IPS-11a (cell line): ENCODE measurements around the gene FUZ.
"Not testable (repeated sequence)": the region's sequence is repeated elsewhere in the genome, so short reads cannot be mapped to it uniquely, and the experiment has no call there.

Experiments used
- H3K4me3 ChIP-seq: one replicate; pipeline ENCODE4 v1.5.1; 2013; ENCODE audit warnings: low read depth, low read length, control low read depth

The FUZ gene

DNA sequence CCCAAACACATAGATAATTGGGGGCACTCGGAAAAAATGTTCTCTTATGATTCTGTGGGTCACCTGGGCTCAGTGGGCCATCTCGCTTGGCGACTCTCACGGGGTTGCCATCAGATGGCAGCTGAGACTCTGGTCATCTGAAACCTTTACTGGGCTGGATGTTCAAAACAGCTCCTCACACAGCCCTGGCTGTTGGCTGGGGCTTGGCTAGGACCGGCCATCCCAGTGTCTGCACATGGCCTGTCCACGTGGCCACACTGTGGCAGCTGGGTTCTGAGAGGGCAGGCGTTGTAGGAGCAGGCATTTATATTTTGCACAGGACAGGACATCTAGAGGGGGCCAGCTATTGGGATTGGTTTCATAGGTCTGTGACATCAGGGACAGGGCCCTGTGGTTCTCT, 20.5 kb upstream of the FUZ start:
- H3K4me3 ChIP-seq, result no peak overlapping the region

GRCh38 chr19:49832556-49832955, 19.5 kb upstream of the FUZ start:
- H3K4me3 ChIP-seq, result no peak overlapping the region

- H3K4me3 ChIP-seq, result no peak overlapping the region
These were observed 18.5 kb upstream of the FUZ start for GRCh38 chr19:49831592-49831991.

DNA sequence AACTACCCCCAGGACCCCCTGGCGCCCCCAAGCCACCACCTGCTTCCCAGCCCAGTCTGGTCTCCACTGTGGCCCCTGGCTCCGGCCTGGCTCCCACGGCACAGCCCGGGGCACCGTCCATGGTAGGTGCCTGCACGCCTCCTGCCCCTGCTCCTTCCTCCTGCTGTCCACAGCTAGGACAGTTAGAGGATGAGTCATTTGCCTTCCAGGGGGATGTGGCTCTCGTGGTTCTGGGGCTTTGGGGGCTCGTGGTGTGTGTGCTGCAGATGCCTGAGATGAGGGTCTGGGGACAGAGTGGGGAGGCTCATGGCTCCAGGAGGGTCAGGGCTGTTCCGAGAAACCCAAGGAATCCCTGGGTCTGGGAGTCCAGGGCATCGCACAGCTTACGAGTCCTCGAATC, 17.7 kb upstream of the FUZ start:
- no peak overlapping the region for H3K4me3 ChIP-seq

DNA sequence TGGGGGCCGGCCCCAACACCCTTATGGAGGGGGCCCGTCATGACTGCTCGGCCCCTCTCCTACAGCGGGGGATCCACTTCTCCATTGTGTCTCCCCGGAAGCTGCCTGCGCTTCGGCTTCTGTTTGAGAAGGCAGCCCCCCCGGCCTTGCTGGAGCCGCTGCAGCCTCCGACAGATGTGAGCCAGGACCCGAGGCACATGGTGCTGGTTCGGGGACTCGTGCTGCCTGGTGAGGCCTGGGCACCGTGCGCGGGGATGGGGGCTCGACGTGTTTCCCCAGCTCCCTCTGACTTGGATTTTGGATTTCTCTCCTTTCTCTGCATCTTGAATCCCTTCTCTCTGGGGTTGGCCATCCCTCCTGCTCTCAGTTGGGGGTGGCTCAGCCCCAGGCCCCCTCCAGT, 16.6 kb upstream of the FUZ start:
- H3K4me3 ChIP-seq, result no peak overlapping the region

DNA sequence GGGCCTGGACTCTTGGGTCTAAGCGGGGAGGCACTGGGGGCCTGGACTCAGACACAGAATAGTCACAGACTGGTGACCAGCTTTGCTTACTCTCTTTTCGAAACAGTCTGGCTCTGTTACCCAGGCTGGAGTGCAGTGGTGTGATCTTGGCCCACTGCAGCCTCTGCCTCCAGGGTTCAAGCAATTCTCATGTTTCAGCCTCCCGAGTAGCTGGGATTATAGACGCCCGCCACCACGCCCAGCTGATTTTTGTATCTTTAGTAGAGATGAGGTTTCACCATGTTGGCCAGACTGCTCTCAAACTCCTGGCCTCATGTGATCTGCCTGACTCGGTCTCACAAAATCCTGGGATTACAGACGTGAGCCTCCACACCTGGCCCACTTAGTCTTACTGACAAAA, 16.1 kb upstream of the FUZ start:
- no peak overlapping the region for H3K4me3 ChIP-seq

GRCh38 chr19:49827034-49827433, 13.9 kb upstream of the FUZ start:
- no peak overlapping the region for H3K4me3 ChIP-seq

GRCh38 chr19:49824662-49825061, 11.6 kb upstream of the FUZ start:
- no peak overlapping the region for H3K4me3 ChIP-seq

DNA sequence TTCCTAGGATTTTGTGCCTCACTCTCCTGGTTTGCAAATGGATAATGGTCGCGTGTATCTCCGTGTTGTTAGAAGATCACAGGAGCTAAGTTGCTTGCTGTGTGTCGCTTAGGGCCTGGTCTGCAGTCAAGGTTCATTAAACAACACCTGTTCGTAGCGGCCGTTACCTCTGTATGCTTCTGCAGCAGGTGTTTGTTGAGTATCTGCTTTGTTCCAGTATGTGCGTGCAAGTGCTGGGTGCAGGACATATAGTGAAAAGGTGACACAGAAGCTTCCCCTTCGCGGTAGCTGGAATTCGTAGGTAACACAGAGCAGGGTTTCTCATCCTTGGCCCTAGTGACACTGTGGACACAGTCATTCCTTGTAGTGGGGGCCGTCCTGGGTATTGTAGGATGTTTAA, 10.4 kb upstream of the FUZ start:
- no peak overlapping the region for H3K4me3 ChIP-seq

DNA sequence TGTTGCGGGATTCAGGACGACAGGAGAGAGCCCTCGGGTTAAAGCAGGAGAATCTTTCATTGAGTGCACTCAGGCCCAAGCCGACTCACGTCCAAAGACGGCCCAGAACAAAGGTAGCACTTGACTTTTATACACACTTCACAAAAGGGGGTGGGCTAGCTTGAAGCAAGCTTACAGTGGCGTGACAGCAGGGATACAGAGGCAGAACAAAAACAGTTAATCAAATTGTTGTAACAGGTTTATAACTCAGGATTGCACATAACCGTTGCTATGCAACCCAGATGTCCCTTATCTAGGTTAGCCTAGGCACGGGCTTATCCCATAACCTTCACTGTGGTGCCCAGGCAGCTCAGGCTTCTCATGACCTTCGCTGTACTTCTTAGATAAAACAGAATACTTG, 7.0 kb upstream of the FUZ start:
- no peak overlapping the region for H3K4me3 ChIP-seq

- H3K4me3 ChIP-seq, result not testable (repeated sequence)
These were observed 6.5 kb upstream of the FUZ start for GRCh38 chr19:49819452-49820115.

GRCh38 chr19:49818649-49819370, 5.7 kb upstream of the FUZ start:
- peak overlapping the region; percentile 95 for H3K4me3 ChIP-seq

DNA sequence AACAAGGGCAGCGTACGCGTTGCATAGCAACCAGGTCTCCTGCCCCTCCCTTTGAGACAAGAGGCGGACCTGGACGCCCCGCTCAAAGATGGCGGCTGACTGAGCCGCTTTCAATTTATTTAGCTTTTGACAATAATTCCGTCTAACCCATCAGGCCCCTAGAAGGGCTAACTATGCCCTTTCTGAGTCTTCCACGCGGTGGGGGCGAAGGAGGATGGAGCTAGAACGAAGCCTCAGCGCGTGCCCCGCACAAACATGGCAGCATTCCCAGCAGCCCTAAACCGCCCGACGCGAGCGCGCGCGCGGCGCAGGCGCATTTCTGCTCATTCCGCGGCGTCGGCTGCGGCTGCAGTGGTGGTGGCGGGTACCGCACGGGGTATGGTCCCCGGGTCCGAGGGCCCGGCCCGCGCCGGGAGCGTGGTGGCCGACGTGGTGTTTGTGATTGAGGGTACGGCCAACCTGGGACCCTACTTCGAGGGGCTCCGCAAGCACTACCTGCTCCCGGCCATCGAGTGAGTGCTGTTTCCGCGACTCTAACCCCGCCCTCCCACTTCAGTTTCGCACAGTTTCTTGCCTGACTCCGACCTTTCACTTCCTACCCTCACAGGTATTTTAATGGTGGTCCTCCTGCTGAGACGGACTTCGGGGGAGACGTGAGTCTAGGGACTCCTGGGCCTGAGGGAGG, 5.0 kb upstream of the FUZ start, which contains the start of gene MED25:
Gene MED25 (plus strand): TSS at position 326 of the 685 bp plus-strand sequence. CDS start 53 bp downstream, at position 379.
- peak within 1 kb of the TSS; percentile 95 for H3K4me3 ChIP-seq

- no peak overlapping the region for H3K4me3 ChIP-seq
These were observed 3.5 kb upstream of the FUZ start for GRCh38 chr19:49816590-49816989.

DNA sequence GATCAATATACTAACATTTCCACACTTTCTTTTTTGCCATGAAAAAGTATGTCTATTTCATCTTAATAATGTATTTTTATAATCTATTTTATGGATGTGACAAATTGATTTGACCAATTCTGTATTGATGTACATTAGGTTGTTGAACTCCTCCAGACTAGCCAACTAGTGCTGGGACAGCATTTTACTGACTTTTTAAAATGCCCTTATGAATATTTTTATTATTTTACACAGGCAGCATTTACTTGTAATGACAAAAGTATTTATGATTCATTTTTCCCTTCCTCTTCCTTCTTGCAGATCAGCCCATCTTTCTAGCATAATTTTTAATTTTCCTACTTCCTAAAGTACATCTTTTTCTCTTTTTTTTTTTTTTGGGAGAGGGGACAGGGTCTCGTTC, 918 bp upstream of the FUZ start:
- H3K4me3 ChIP-seq, result no peak overlapping the region

DNA sequence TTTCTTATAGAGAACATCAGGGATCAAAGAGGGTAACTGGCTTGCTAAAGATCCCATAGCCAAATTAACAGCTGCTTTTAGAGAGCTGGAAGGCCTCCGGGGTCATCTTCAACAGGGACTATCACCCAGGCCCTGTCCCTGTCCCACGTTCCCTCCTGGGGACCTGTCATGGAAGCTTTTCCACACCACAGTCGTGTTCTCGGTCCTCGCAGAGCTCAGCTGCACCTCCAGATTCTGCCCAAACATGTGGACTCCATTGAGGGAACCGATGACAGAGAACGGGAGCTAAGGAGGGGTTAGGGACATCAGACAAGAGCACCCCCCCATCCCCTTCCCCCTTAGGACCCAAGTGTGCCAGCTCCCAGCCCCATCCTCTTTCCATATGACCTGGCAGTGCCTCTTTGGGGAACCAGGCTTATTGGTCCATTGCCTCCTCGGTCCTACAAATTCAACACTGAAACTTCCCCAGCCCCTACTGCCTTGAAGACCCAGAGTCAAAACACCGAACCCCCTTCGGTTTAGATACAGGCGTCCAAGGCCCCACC, 568 bp downstream of the FUZ start:
- peak overlapping the region; percentile 83 for H3K4me3 ChIP-seq

DNA sequence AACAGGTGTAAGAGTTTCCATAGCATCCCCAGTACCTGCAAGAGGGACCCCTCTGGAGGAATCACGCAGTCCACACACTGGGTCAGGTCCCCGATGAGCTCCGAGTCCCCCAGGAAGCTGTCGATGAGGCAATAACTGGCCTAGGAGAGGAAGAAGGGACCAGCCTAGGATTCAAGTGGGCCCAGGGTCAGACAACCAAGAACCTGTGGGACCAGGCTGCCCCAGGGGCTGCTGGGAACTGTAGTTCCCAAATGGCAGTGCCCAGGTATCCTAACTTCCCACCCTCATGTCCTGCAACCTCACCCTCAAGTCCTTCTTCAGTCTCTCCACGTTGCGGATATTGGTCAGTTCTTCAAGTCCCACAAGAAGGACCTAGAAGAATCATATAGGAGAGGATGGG, 1.8 kb downstream of the FUZ start:
- no peak overlapping the region for H3K4me3 ChIP-seq

- H3K4me3 ChIP-seq, result no peak overlapping the region
These were observed 3.1 kb downstream of the FUZ start for GRCh38 chr19:49809941-49810389.

DNA sequence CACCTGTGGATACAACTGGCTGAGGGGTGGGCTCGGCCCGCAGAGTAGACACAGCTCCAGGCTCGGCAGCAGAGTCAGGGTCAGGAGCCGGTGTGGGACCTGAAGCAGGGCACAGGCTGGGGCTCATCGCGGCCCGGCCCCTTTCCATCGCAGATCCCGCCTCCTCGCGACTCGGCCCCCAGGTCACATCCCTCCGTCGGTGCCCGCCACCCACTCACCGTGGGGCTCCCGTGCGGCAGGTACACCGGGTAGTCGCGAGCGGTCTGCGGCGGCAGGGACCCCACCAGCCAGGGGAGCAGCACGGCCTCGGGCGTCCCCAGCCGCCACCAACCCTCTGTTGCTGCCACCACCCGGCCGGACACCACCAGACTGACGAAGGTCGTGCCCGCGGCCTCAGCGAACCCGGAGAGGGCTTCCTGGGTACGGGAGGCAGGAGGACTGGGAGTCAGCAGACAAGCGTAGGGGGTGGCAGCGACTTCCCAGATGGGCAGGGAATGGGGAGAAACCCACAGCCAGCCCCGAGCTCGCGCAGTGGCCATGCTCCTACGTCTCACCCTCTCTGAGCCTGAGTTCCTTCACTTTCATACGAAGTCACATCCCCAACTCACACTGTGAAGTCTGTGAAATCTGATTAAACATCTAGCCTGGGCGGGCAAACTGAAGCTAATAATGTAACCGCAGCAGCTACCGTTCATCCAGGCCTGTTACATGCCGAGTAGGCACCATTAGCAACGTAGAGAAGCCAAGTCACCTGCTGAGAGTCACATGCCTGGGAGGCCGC, 3.7 kb downstream of the FUZ start:
- peak overlapping the region; percentile 43 for H3K4me3 ChIP-seq

DNA sequence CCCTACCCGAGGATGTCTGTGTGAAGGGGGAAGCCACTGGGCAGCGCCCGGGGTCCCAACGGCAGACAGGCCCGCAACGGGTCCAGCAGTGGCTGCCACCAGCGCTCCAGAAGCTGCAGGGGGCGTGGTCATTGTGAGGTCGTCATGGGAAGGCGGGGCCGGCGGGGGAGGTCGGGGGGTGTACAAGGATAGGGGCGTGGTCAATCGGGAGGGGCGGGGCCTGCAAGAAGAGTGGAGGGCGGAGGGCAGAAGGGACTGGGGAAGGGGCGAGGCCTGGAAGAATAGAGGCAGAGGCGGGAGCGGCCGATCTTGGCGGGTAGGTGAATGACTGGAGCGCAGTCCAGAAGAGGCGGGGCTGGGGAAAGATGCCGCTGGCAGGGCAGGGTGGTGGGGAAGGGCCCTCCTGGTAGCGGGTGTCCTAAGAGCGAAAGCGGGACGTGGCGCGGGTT, 4.4 kb downstream of the FUZ start:
- H3K4me3 ChIP-seq, result peak overlapping the region; percentile 43
